NCI-H2171 treated with DMSO at 0.1 percent for 48 hours (cell line): ENCODE measurements around the gene GARIN3.
"Not testable (repeated sequence)": the region's sequence is repeated elsewhere in the genome, so short reads cannot be mapped to it uniquely, and the experiment has no call there.

Experiments
- DNase-seq: peaks from one replicate; lab custom pipeline; 2025; lab: John Stamatoyannopoulos, UW

GARIN3 gene

GRCh38 chr5:157185122-157185521 lies 19.1 kb upstream of the GARIN3 start:
- not testable (repeated sequence) for DNase-seq

GRCh38 chr5:157184117-157184670 lies 18.1 kb upstream of the GARIN3 start:
- DNase-seq, result no peak

GRCh38 chr5:157182143-157182757 lies 16.2 kb upstream of the GARIN3 start:
- no peak for DNase-seq

- DNase-seq, result no peak
Observed at GRCh38 chr5:157180374-157181264, 14.6 kb upstream of the GARIN3 start, which contains the start of gene ITK. TSS of gene ITK (plus strand) at chr5:157180840. CDS start at chr5:157180978, 138 bp downstream.

- no peak for DNase-seq
Observed at GRCh38 chr5:157178966-157179365, 12.9 kb upstream of the GARIN3 start.

- DNase-seq, result no peak
Observed at GRCh38 chr5:157177953-157178352, 11.9 kb upstream of the GARIN3 start.

GRCh38 chr5:157175071-157175612 lies 9.1 kb upstream of the GARIN3 start:
- no peak for DNase-seq

- no peak for DNase-seq
Observed at GRCh38 chr5:157172403-157172802, 6.3 kb upstream of the GARIN3 start.

GRCh38 chr5:157168286-157168685 lies 2.2 kb upstream of the GARIN3 start:
- DNase-seq, result no peak

GRCh38 chr5:157167214-157167621 lies 1.2 kb upstream of the GARIN3 start:
- DNase-seq, result no peak

- no peak for DNase-seq
Observed at GRCh38 chr5:157165668-157166067, 396 bp downstream of the GARIN3 start.

- DNase-seq, result no peak
Observed at GRCh38 chr5:157165261-157165660, 803 bp downstream of the GARIN3 start.

- no peak for DNase-seq
Observed at GRCh38 chr5:157164521-157164920, 1.5 kb downstream of the GARIN3 start.

- DNase-seq, result no peak
Observed at GRCh38 chr5:157162919-157163510, 3.0 kb downstream of the GARIN3 start.

- DNase-seq, result no peak
Observed at GRCh38 chr5:157161996-157162395, 4.1 kb downstream of the GARIN3 start.

GRCh38 chr5:157160001-157160400 lies 6.1 kb downstream of the GARIN3 start:
- DNase-seq, result no peak

GRCh38 chr5:157159209-157159751 lies 6.8 kb downstream of the GARIN3 start:
- no peak for DNase-seq

GRCh38 chr5:157157293-157157891 lies 8.7 kb downstream of the GARIN3 start:
- DNase-seq, result no peak

GRCh38 chr5:157155297-157155696 lies 10.8 kb downstream of the GARIN3 start:
- no peak for DNase-seq

- DNase-seq, result no peak
Observed at GRCh38 chr5:157150995-157151394, 15.1 kb downstream of the GARIN3 start.
